ENCODE measurements around the gene CEP295NL. TPM values are rescaled to one million over a fixed set of nuclear protein-coding genes. Genes with fewer than 3 reads are reported as not detected.

CEP295NL gene
- total and polyA plus RNA-seq, 2 of the 13 experiments (the other 11 are each of a cell fraction or from before 2014, with no cell fraction given) = not detected

GRCh38 chr17:78905541-78905940 lies 2.5 kb upstream of the CEP295NL start:
- DNase-seq (ENCODE audit: low spot score) (no peak), ATAC-seq (no peak), FAIRE-seq (no peak)
- Histone ChIP-seq H3K9me3 (ENCODE audit: low read length) (no peaks in the 10 kb centered on the region), H3K4me1 (ENCODE audit: insufficient read depth, low read length) (peaks cover 26% of the 10 kb centered on the region), H3K27me3 (ENCODE audit: control insufficient read depth in 1 of 2, insufficient read depth in 2 of 2, low read length in 2 of 2) (no peaks in the 10 kb centered on the region), H3K27ac (ENCODE audit: extremely low read length, insufficient read depth, low read length) (no peak overlapping the region), H3K79me2 (ENCODE audit: insufficient read depth, low read length) (no peaks in the 10 kb centered on the region), H3K36me3 (replicated peaks in 1 of 2; ENCODE audit: control insufficient read depth in 1 of 2, insufficient read depth in 2 of 2, low read length in 2 of 2) (no peaks in the 10 kb centered on the region; a peak in 2 of 5 replicates), H3K9ac (ENCODE audit: insufficient read depth, low read depth, low read length) (no peak overlapping the region), H3K4me2 (ENCODE audit: low read depth, low read length) (no peak overlapping the region), H3K4me3 (replicated peaks in 1 of 3; ENCODE audit: insufficient read depth in 1 of 3, low read depth in 2 of 3, low read length in 3 of 3) (no peak overlapping the region), H4K20me1 (ENCODE audit: insufficient read depth, low read length) (no peaks in the 10 kb centered on the region), H2AFZ (ENCODE audit: low read length) (no peak overlapping the region)
- ChIA-PET POLR2A (no interaction called here), CTCF (ENCODE audit: low intra/inter-chr PET ratio, low total read pairs) (no interaction called here)
- in situ Hi-C loops (cut with HindIII; ENCODE audit: extremely low pct_ligation_motif_present, low pct_unique_long_range_greater_than_20kb) = no loop called here
- WGBS (ENCODE audit: low lambda C conversion rate) = 95% methylated on average over 7 of the region's 7 CpGs
- intact Hi-C loops (cut with micrococcal nuclease; ENCODE audit: unreplicated experiment) = no loop called here
- BruUV-seq (replicated peaks) = no TSS peak
- TF ChIP-seq GPBP1L1 (CRISPR knock-in tag; IDR thresholded peaks at IDR 0.05) (no peak), KLF15 (CRISPR knock-in tag; IDR thresholded peaks at IDR 0.05; ENCODE audit: borderline replicate concordance) (no peak), ETV6 (CRISPR knock-in tag; conservative IDR thresholded peaks at IDR 0.05) (no peak), ZNF674 (CRISPR knock-in tag; IDR thresholded peaks at IDR 0.05; ENCODE audit: low read depth) (no peak), ZSCAN25 (CRISPR knock-in tag; IDR thresholded peaks at IDR 0.05) (no peak), RCOR2 (CRISPR knock-in tag; IDR thresholded peaks at IDR 0.05) (no peak), AKNA (CRISPR knock-in tag; IDR thresholded peaks at IDR 0.05; ENCODE audit: borderline replicate concordance) (no peak), ZNF557 (CRISPR knock-in tag; IDR thresholded peaks at IDR 0.05) (no peak), ZHX1 (CRISPR knock-in tag; IDR thresholded peaks at IDR 0.05; ENCODE audit: low read depth) (no peak), TFDP2 (CRISPR knock-in tag; IDR thresholded peaks at IDR 0.05) (no peak), CENPBD1 (CRISPR knock-in tag; IDR thresholded peaks at IDR 0.05; ENCODE audit: borderline replicate concordance, low read depth) (no peak), PBX2 (CRISPR knock-in tag; IDR thresholded peaks at IDR 0.05) (no peak)

Data from HepG2 (cell line).